ENCODE results near the gene SNAPC4. TPM values are rescaled to one million over a fixed set of nuclear protein-coding genes. Genes with fewer than 3 reads are reported as not detected.

The SNAPC4 gene
- total and polyA plus RNA-seq, 2 experiments from 2014 or later, result 6.3 to 10.5 TPM

DNA sequence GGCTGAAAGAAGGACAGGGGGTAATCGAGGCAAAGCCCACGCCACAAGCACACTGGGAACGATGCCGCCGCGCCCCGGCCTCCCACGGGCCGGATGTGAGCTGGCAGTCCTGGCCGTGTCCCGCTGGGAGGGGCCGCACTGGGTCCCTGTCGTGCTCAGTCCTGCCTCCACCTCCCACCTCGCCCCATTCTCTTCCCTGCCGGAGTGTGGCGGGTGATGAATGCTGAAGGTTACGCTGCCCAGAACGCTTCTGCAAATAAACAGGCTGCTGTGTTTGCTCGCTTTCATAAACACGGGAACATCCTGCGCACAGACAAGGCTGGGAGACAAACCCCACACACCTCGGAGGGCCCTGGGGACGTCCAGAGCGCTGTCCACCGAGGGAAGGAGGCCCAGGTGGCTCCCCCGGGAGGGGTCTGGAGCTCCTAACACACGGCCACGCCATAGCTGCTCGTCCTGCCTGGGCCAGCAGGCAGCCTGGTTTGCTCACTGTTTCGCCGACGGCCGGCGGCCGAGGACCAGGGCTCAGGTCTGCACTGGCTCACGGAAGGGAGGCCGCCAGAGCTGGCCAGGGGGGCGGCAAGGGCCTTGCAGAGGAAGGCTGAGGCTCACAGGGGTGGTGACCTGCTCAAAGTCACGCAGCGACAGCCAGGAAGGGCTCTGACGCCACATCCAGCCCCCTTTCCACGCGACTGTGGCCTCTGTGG is 38.8 kb downstream of the SNAPC4 start:
- WGBS (ENCODE audit: low lambda C conversion rate, missing lambda C conversion rate), result 60% methylated on average over 42 of the region's 43 CpGs
- no peaks in the 10 kb centered on the region for H3K9me3 ChIP-seq (ENCODE audit: low read depth)
- peak overlapping the region; percentile 55 for H3K27ac ChIP-seq
- no peak overlapping the region for H3K4me3 ChIP-seq
- no peaks in the 10 kb centered on the region for H4K20me1 ChIP-seq (ENCODE audit: insufficient read depth, poor library complexity, severe bottlenecking)
- H3K27me3 ChIP-seq, result no peaks in the 10 kb centered on the region
- no peaks in the 10 kb centered on the region for H3K36me3 ChIP-seq (replicated peaks; ENCODE audit: insufficient read depth, low read depth)
- DNase-seq (ENCODE audit: low spot score), result no peak
- no peaks in the 10 kb centered on the region for H3K79me2 ChIP-seq
- H2AFZ ChIP-seq, result no peak overlapping the region
- no peaks in the 10 kb centered on the region for H3K9me2 ChIP-seq (replicated peaks; ENCODE audit: insufficient read depth)
- TF ChIP-seq, protein P1, sequence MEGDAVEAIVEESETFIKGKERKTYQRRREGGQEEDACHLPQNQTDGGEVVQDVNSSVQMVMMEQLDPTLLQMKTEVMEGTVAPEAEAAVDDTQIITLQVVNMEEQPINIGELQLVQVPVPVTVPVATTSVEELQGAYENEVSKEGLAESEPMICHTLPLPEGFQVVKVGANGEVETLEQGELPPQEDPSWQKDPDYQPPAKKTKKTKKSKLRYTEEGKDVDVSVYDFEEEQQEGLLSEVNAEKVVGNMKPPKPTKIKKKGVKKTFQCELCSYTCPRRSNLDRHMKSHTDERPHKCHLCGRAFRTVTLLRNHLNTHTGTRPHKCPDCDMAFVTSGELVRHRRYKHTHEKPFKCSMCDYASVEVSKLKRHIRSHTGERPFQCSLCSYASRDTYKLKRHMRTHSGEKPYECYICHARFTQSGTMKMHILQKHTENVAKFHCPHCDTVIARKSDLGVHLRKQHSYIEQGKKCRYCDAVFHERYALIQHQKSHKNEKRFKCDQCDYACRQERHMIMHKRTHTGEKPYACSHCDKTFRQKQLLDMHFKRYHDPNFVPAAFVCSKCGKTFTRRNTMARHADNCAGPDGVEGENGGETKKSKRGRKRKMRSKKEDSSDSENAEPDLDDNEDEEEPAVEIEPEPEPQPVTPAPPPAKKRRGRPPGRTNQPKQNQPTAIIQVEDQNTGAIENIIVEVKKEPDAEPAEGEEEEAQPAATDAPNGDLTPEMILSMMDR (IDR thresholded peaks at IDR 0.05; ENCODE audit: poor library complexity), result no peak
- TF ChIP-seq EZH2phosphoT487 (IDR thresholded peaks at IDR 0.05; ENCODE audit: low read depth, severe bottlenecking, unreplicated experiment), result no peak
- TF ChIP-seq EZH2 (IDR thresholded peaks at IDR 0.05; ENCODE audit: borderline replicate concordance), result no peak
- H3K4me1 ChIP-seq (ENCODE audit: insufficient read depth), result peaks cover 6% of the 10 kb centered on the region
- peak overlapping the region; percentile 8 for H3K4me2 ChIP-seq

DNA sequence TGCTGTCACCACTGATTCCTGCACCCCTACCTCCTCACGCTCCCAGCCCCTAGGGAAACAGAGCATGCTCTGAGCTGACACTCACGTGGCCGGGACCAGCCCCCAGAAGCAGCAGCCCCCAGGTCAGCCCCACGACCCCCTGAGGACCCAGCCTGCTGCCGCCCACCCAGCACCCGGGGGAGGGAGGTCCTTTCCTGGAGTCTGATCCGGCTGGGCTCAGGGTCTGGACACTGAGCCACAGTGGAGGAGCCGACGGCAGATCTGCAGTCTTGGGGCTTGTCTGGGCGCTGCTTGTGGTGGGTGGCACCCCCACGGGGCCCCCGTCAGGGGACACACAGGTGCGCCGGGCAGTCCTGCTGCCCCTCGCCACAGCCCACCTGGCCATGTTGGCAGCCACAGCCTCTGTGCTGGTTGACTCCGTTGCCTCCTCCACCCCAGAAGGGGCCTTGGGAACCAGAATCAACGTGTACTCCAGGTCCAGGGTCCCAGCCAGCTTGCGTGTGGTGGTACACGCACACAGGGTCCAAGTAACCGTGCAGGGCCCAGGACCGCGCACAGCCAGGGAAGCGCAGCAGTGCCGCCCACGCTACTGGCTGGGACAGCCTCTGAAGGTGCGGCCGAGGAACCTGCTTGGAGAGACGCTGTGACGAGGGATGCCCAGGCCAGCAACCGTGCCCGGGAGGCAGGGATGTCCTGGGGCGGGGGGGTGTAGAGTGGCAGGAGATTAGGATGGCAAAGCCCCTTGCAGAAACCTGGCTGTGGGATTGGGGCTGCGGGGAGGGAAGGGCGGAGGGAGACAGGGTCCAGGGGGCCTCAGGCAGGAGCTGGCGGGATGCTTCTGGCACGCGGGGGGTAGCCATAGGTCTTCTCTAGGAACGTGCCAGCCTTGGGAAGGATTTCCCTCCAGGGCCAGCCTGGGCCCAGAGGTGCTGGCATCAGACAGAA is 39.9 kb downstream of the SNAPC4 start:
- Histone ChIP-seq H3K9me2 (replicated peaks; ENCODE audit: insufficient read depth) (no peaks in the 10 kb centered on the region), H4K20me1 (ENCODE audit: insufficient read depth, poor library complexity, severe bottlenecking) (no peaks in the 10 kb centered on the region), H3K27ac (no peak overlapping the region), H3K79me2 (no peaks in the 10 kb centered on the region), H3K27me3 (no peaks in the 10 kb centered on the region), H3K4me1 (ENCODE audit: insufficient read depth) (peaks cover 6% of the 10 kb centered on the region), H3K4me2 (no peak overlapping the region), H3K36me3 (replicated peaks; ENCODE audit: insufficient read depth, low read depth) (no peaks in the 10 kb centered on the region), H3K4me3 (no peak overlapping the region), H3K9me3 (ENCODE audit: low read depth) (no peaks in the 10 kb centered on the region), H2AFZ (no peak overlapping the region)
- no peak for DNase-seq (ENCODE audit: low spot score)
- 95% methylated on average over 28 of the region's 38 CpGs for WGBS (ENCODE audit: low lambda C conversion rate, missing lambda C conversion rate)
- TF ChIP-seq EZH2phosphoT487 (IDR thresholded peaks at IDR 0.05; ENCODE audit: low read depth, severe bottlenecking, unreplicated experiment) (no peak), EZH2 (IDR thresholded peaks at IDR 0.05; ENCODE audit: borderline replicate concordance) (no peak)
- TF ChIP-seq, protein P1 (IDR thresholded peaks at IDR 0.05; ENCODE audit: poor library complexity), result no peak

DNA sequence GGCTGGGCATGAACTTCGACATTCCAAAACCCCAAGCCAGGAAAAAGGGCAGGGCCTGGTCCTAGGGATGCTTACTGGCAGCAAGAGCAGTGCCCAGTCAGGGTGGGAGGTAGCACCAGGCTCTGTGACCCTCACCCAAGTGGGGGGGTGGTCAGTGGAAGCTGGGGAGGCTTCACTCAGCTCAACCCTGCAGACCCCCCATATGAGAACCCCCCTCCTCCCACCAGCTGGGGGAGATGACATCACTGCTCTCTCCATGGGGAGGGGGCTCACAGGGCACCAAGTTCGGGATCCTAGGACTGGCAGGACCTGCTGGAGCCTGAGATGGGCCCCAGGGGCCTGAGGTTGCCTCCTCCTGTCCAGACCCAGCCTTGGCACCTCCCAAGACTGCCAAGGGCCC is 41.1 kb downstream of the SNAPC4 start:
- no peak for TF ChIP-seq EZH2phosphoT487 (IDR thresholded peaks at IDR 0.05; ENCODE audit: low read depth, severe bottlenecking, unreplicated experiment)
- TF ChIP-seq, protein P1 (IDR thresholded peaks at IDR 0.05; ENCODE audit: poor library complexity), result no peak
- no peak for TF ChIP-seq EZH2 (IDR thresholded peaks at IDR 0.05; ENCODE audit: borderline replicate concordance)
- no peaks in the 10 kb centered on the region for H4K20me1 ChIP-seq (ENCODE audit: insufficient read depth, poor library complexity, severe bottlenecking)
- 88% methylated on average over 2 of the region's 2 CpGs for WGBS (ENCODE audit: low lambda C conversion rate, missing lambda C conversion rate)
- DNase-seq (ENCODE audit: low spot score), result no peak
- no peak overlapping the region for H2AFZ ChIP-seq
- no peaks in the 10 kb centered on the region for H3K9me2 ChIP-seq (replicated peaks; ENCODE audit: insufficient read depth)
- H3K27me3 ChIP-seq, result no peaks in the 10 kb centered on the region
- H3K36me3 ChIP-seq (replicated peaks; ENCODE audit: insufficient read depth, low read depth), result no peaks in the 10 kb centered on the region
- no peak overlapping the region for H3K27ac ChIP-seq
- no peaks in the 10 kb centered on the region for H3K79me2 ChIP-seq
- no peak overlapping the region for H3K4me2 ChIP-seq
- no peak overlapping the region for H3K4me3 ChIP-seq
- H3K9me3 ChIP-seq (ENCODE audit: low read depth), result no peaks in the 10 kb centered on the region
- peaks cover 15% of the 10 kb centered on the region for H3K4me1 ChIP-seq (ENCODE audit: insufficient read depth)

All from hepatocyte (in vitro differentiated cells).